H1 (cell line): Measurements from ENCODE around the gene FAM177A1. TPM values are rescaled to one million over a fixed set of nuclear protein-coding genes. Genes with fewer than 3 reads are reported as not detected.

Experiments
- polyA plus RNA-seq, 7 experiments: library from polyadenylated mRNA; depleted of rRNA in 3 of 7; stranded (reverse) in 5 of 7; unstranded in 2 of 7; fragments of >200 nt in 5 of 7; fragments of 200-250 nt in 2 of 7; gene quantifications; 1 replicate in 5 of 7; 2 replicates in 1 of 7; 4 replicates in 1 of 7; pipeline versions ENCODE4 v1.2.1 to v1.2.3, GENCODE V29; 2011 to 2013; ENCODE audit warnings: missing spikeins in 2 of 7, mixed read lengths in 2 of 7
- total RNA-seq: library from RNA; stranded (reverse); fragmentation: NEBNext Ultra II Directional; extraction: Animal tissue kit (Norgen Biotek cat#: 25700); gene quantifications from 2 replicates; pipeline ENCODE4 v1.2.1, GENCODE V29; 2021

Gene FAM177A1
- total and polyA plus RNA-seq, 2 of the 8 experiments (the other 6 are each of a cell fraction or from before 2014, with no cell fraction given), result 11.3 to 34.0 TPM

Other genes starting within 250 kb of the FAM177A1 start
- gene BAZ1A, start 170.9 kb upstream of the FAM177A1 start, total RNA-seq, result 20.9 and 23.1 TPM in 2 replicates
- 4.1 and 8.0 TPM in 2 replicates for gene BAZ1A, start 170.9 kb upstream of the FAM177A1 start, polyA plus RNA-seq (2011; rRNA removed)
- 60.0 and 61.2 TPM in 2 replicates for gene SRP54, start 63.3 kb upstream of the FAM177A1 start, total RNA-seq
- gene SRP54, start 63.3 kb upstream of the FAM177A1 start, polyA plus RNA-seq (2011; rRNA removed), result 19.7 and 25.7 TPM in 2 replicates
- 24.6 and 26.7 TPM in 2 replicates for gene PPP2R3C, start 75.7 kb downstream of the FAM177A1 start, total RNA-seq
- 4.2 and 7.1 TPM in 2 replicates for gene PPP2R3C, start 75.7 kb downstream of the FAM177A1 start, polyA plus RNA-seq (2011; rRNA removed)
- gene PRORP, start 76.3 kb downstream of the FAM177A1 start, total RNA-seq, result 43.9 and 44.8 TPM in 2 replicates
- 20.5 and 30.0 TPM in 2 replicates for gene PRORP, start 76.3 kb downstream of the FAM177A1 start, polyA plus RNA-seq (2011; rRNA removed)
- gene PSMA6, start 246.1 kb downstream of the FAM177A1 start, total RNA-seq, result 213 and 238 TPM in 2 replicates
- gene PSMA6, start 246.1 kb downstream of the FAM177A1 start, polyA plus RNA-seq (2011; rRNA removed), result 92.9 and 180 TPM in 2 replicates